MM.1S (cell line): Measurements from ENCODE around the gene SRRM3.

Experiments used
- EZH2 ChIP-seq: fragments of 300-600 bp; sonication (generic); optimal IDR thresholded peaks from 2 replicates; pipeline ENCODE3; 2017; ENCODE audit warnings: low read depth, mild to moderate bottlenecking, antibody characterized with exemption, low read length, mixed read lengths
- EZH2phosphoT487 ChIP-seq: fragments of 300-600 bp; sonication (generic); IDR thresholded peaks from 2 replicates; pipeline ENCODE4 v1.6.1; 2018; ENCODE audit warnings: antibody characterized with exemption, low read length
- TF ChIP-seq, protein P1 (sequence below): fragments of 300-600 bp; sonication (generic); IDR thresholded peaks from 2 replicates; pipeline ENCODE4 v1.5.1; 2016; ENCODE audit warnings: antibody characterized with exemption, low read length, mixed read lengths

DNA sequence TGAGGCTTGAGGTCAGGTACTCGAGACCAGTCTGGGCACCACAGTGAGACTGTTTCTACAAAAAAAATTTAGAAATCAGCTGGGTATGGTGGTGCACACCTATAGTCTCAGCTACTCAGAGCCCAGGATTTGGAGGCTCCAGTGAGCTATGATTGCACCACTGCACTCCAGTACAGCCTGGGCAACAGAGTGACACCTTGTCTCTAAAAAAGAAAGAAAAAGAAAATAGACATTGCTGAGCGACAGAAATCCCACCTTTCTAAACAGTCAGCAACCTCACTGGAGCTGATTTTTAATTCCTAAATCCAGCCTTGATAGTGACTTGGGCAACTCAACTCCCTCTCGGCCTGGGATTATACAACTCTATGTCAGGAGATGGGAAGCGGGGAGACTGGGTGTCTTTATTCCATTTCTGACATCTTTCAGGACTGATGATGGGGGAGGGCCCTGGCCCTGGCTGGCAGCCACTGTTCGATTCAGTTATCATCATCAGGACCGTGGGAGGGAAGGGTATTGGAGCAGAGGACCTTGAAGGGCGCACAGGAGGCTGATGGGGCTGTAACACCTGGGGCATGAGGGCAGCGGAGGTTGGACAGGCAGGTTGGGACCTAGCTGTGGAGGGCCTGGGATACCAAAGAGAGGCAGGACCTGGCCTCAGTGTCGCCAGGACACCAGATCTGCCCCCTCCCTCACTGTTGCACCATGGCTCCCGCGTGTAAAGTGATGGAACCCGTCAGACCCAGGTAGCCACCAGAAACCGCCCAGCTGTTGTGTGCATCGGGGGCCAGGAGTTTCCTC is 115.5 kb downstream of the SRRM3 start:
- TF ChIP-seq, protein P1, sequence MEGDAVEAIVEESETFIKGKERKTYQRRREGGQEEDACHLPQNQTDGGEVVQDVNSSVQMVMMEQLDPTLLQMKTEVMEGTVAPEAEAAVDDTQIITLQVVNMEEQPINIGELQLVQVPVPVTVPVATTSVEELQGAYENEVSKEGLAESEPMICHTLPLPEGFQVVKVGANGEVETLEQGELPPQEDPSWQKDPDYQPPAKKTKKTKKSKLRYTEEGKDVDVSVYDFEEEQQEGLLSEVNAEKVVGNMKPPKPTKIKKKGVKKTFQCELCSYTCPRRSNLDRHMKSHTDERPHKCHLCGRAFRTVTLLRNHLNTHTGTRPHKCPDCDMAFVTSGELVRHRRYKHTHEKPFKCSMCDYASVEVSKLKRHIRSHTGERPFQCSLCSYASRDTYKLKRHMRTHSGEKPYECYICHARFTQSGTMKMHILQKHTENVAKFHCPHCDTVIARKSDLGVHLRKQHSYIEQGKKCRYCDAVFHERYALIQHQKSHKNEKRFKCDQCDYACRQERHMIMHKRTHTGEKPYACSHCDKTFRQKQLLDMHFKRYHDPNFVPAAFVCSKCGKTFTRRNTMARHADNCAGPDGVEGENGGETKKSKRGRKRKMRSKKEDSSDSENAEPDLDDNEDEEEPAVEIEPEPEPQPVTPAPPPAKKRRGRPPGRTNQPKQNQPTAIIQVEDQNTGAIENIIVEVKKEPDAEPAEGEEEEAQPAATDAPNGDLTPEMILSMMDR = no peak
- TF ChIP-seq EZH2 (no peak), EZH2phosphoT487 (no peak)
